ENCODE data around the gene OSTN. TPM values are rescaled to one million over a fixed set of nuclear protein-coding genes. Genes with fewer than 3 reads are reported as not detected.

OSTN gene
- total RNA-seq, 1 donor from 2014 or later, result not detected

- TF ChIP-seq CTCF (IDR thresholded peaks at IDR 0.05), result no peak
- H3K4me1 ChIP-seq, result no peaks in the 10 kb centered on the region
- H3K36me3 ChIP-seq, result no peaks in the 10 kb centered on the region
- DNase-seq (no peak), ATAC-seq (no peak)
- H3K9me3 ChIP-seq, result no peaks in the 10 kb centered on the region
- no peaks in the 10 kb centered on the region for H3K27me3 ChIP-seq
- no peak overlapping the region for H3K4me3 ChIP-seq
- intact Hi-C loops (cut with DNase I), result no loop called here
- H3K27ac ChIP-seq, result no peak overlapping the region
Observed at GRCh38 chr3:191256405-191256804, 57.4 kb downstream of the OSTN start.

GRCh38 chr3:191257286-191257685, 58.2 kb downstream of the OSTN start:
- TF ChIP-seq CTCF (IDR thresholded peaks at IDR 0.05), result no peak
- ATAC-seq (no peak), DNase-seq (no peak)
- Histone ChIP-seq H3K27ac (no peak overlapping the region), H3K9me3 (no peaks in the 10 kb centered on the region), H3K4me3 (no peak overlapping the region), H3K4me1 (no peaks in the 10 kb centered on the region), H3K27me3 (no peaks in the 10 kb centered on the region), H3K36me3 (no peaks in the 10 kb centered on the region)
- intact Hi-C loops (cut with DNase I), result no loop called here

DNA sequence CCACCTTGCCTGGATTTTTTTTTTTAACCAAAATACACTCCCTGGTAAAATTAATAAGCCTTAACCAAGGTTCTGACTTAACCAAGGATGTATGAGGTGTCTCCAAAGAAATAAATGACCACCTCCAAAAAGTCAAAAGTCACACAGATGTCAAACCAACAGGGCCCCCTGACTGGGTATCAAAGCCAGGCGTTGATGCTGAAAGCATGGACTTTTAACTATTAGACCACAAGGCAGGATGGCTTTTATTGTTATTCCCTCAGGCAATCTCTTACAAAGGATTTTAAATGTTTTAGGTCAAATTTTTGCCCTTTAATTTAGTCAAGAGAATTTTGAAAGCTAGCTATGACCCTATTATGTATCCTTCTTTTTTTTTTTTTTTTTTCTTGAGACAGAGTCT, 60.4 kb downstream of the OSTN start:
- Histone ChIP-seq H3K36me3 (no peaks in the 10 kb centered on the region), H3K9me3 (no peaks in the 10 kb centered on the region), H3K27ac (no peak overlapping the region), H3K4me1 (no peaks in the 10 kb centered on the region), H3K27me3 (no peaks in the 10 kb centered on the region), H3K4me3 (no peak overlapping the region)
- DNase-seq, result no peak
- intact Hi-C loops (cut with DNase I), result no loop called here
- TF ChIP-seq CTCF (IDR thresholded peaks at IDR 0.05), result no peak
- no peak for ATAC-seq

GRCh38 chr3:191260431-191261303, 61.6 kb downstream of the OSTN start:
- ATAC-seq, result no peak
- no peak for TF ChIP-seq CTCF (IDR thresholded peaks at IDR 0.05)
- no peak for DNase-seq
- Histone ChIP-seq H3K27me3 (no peaks in the 10 kb centered on the region), H3K27ac (no peak overlapping the region), H3K36me3 (no peaks in the 10 kb centered on the region), H3K4me1 (no peaks in the 10 kb centered on the region), H3K9me3 (no peaks in the 10 kb centered on the region), H3K4me3 (no peak overlapping the region)
- intact Hi-C loops (cut with DNase I), result no loop called here

GRCh38 chr3:191261304-191261638, 62.2 kb downstream of the OSTN start:
- intact Hi-C loops (cut with DNase I), result no loop called here
- ATAC-seq (no peak), DNase-seq (no peak)
- no peak for TF ChIP-seq CTCF (IDR thresholded peaks at IDR 0.05)
- H3K4me3 ChIP-seq, result no peak overlapping the region
- no peaks in the 10 kb centered on the region for H3K36me3 ChIP-seq
- no peak overlapping the region for H3K27ac ChIP-seq
- no peaks in the 10 kb centered on the region for H3K4me1 ChIP-seq
- H3K27me3 ChIP-seq, result no peaks in the 10 kb centered on the region
- no peaks in the 10 kb centered on the region for H3K9me3 ChIP-seq

All from upper lobe of right lung (tissue), 1 donor.